Measurements from ENCODE around the gene VDR.
"Not testable (repeated sequence)": the region's sequence is repeated elsewhere in the genome, so short reads cannot be mapped to it uniquely, and the experiment has no call there.

Gene VDR

DNA sequence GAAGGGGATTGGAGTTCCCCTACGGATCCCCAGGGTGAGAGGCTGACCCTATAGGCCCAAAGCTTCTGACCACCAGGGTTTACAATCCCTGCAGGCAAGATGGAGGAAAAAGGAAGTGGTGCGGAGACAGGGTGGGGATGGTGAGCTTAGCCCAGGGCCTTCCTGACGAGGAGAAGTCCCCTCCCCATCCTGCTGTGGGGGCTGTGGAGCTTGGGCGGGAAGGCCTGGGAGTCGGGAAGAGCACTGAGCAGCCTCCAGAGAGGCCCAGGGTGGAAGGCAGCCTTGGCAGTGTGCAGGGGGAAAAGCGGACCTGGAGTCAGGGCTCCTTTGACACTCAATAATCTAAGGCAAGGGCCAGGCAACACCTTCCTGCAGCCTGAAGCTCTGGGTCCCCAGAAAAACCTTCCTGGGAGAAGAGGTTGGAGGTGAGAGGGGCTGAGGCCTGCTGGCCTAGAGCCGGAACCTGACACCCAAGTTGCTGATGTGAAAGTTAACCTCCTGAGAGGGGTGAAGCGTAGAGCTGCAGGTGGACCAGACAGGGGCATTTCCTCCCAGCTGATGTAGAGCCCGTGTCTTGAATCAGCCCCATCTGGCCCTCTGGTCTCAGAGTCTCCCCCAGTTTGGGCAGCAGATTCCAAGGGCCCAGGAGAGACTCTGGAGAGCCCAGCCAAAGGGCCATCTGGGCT lies 91.1 kb downstream of the VDR start:
- DNase-seq, result peak; percentile 40
- peaks cover 22 to 50% of the 10 kb centered on the region in 2 donors for H3K36me3 Mint-ChIP-seq

DNA sequence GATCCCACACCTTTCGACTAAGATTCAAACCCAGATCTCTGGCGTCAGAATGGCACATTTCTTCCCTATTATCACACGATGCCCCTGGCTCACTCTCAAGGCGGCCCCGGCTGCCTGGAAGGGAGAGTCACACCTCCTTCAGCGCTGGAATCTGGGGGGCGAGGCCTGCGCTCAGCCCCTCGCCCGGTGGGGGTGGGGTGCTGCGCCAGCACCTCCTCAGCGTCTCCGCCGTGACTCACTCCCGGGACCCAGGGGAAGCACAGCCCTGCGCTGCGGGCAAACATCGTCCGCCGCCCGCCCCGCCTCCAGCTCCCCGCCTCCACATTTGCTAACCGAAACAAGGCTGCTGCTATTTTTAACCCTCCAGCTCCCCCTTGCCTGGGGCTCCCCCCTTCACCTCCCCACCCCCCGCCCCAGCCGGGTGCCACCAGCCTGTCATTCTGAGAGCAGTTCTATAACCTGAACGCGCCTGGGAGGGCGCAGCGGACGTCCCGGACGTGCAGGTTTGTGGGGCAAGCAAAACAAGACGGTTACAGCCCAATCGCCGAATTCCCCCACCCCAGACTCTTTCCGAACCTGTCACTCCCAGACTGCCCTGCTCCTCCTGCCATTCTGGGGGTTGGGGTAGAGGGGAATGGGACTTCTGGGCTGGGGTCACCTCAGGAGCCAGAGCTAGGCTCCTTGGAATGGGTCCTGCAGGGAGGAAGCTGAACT lies 91.8 kb downstream of the VDR start:
- peak; percentile 94 for DNase-seq
- Mint-ChIP-seq H3K4me1 (peaks cover 72 to 93% of the 10 kb centered on the region in 2 donors), H3K27ac (peak overlapping the region; percentile 99), H3K9me3 (peaks cover 0 to 5% of the 10 kb centered on the region in 2 donors), H3K36me3 (peaks cover 22 to 45% of the 10 kb centered on the region in 2 donors), H3K4me3 (peak overlapping the region; percentile 78 to 80), H3K27me3 (no peaks in the 10 kb centered on the region)
- ATAC-seq (replicated peaks), result peak; percentile 75 to 84

More for the DNA sequence above, 91.1 kb downstream of the VDR start:
- ATAC-seq (replicated peaks), result peak; percentile 35 to 38
- Mint-ChIP-seq H3K4me1 (peaks cover 72 to 93% of the 10 kb centered on the region in 2 donors), H3K9me3 (peaks cover 0 to 5% of the 10 kb centered on the region in 2 donors), H3K27me3 (no peaks in the 10 kb centered on the region), H3K27ac (peak overlapping the region; percentile 99), H3K4me3 (peak overlapping the region; percentile 78 to 80)

- Mint-ChIP-seq H3K27ac (peak overlapping the region; percentile 99), H3K9me3 (peaks cover 0 to 5% of the 10 kb centered on the region in 2 donors), H3K36me3 (peaks cover 25 to 44% of the 10 kb centered on the region in 2 donors), H3K4me3 (peak overlapping the region; percentile 78 to 80), H3K4me1 (peaks cover 71 to 93% of the 10 kb centered on the region in 2 donors), H3K27me3 (no peaks in the 10 kb centered on the region)
- DNase-seq, result peak; percentile 66
- ATAC-seq (replicated peaks), result peak; percentile 27 to 37
Observed at GRCh38 chr12:47811581-47812484, 93.0 kb downstream of the VDR start.

- no peak for ATAC-seq (replicated peaks)
Observed at GRCh38 chr12:47811072-47811396, 93.8 kb downstream of the VDR start.

DNA sequence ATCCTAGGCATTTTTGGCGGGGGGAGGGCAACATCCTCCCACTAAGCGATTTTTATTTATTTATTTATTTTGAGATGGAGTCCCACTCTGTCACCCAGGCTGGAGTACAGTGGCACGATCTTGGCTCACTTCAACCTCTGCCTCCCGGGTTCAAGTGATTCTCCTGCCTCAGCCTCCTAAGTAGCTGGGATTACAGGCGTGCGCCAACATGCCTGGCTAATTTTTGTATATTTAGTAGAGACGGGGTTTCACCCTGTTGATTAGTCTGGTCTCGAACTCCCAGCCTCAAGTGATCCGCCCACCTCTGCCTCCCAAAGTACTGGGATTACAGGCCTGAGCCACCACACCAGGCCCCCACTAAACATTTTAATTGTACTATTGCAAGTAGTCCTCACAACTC lies 95.3 kb downstream of the VDR start:
- peaks cover 26 to 38% of the 10 kb centered on the region in 2 donors for H3K36me3 Mint-ChIP-seq
- not testable (repeated sequence) for H3K9me3 Mint-ChIP-seq, H3K4me3 Mint-ChIP-seq

More at GRCh38 chr12:47811072-47811396, 93.8 kb downstream of the VDR start:
- no peak for DNase-seq
- Mint-ChIP-seq H3K4me3 (peak overlapping the region; percentile 78 to 80), H3K27me3 (no peaks in the 10 kb centered on the region), H3K9me3 (peaks cover 0 to 5% of the 10 kb centered on the region in 2 donors), H3K36me3 (peaks cover 23 to 38% of the 10 kb centered on the region in 2 donors), H3K27ac (peak overlapping the region; percentile 99), H3K4me1 (peaks cover 72 to 93% of the 10 kb centered on the region in 2 donors)

GRCh38 chr12:47808574-47809365 lies 96.0 kb downstream of the VDR start:
- no peak for DNase-seq
- H3K4me1 Mint-ChIP-seq, result peaks cover 75 to 97% of the 10 kb centered on the region in 2 donors
- H3K27me3 Mint-ChIP-seq, result no peaks in the 10 kb centered on the region
- H3K36me3 Mint-ChIP-seq, result peaks cover 20 to 38% of the 10 kb centered on the region in 2 donors
- ATAC-seq (replicated peaks), result no peak
- peak overlapping the region; percentile 73 to 77 for H3K4me3 Mint-ChIP-seq
- H3K9me3 Mint-ChIP-seq, result no peaks in the 10 kb centered on the region
- peak overlapping the region; percentile 98 for H3K27ac Mint-ChIP-seq

More for the DNA sequence above, 95.3 kb downstream of the VDR start:
- H3K4me1 Mint-ChIP-seq, result peaks cover 81 to 97% of the 10 kb centered on the region in 2 donors
- peak overlapping the region; percentile 99 for H3K27ac Mint-ChIP-seq
- not testable (repeated sequence) for DNase-seq; ATAC-seq (replicated peaks); H3K27me3 Mint-ChIP-seq

- no peaks in the 10 kb centered on the region for H3K9me3 Mint-ChIP-seq
- H3K4me3 Mint-ChIP-seq, result peak overlapping the region; percentile 73 to 77
- H3K27ac Mint-ChIP-seq, result peak overlapping the region; percentile 98
- ATAC-seq (replicated peaks) (peak; percentile 50 to 56), DNase-seq (peak; percentile 81)
- peaks cover 16 to 39% of the 10 kb centered on the region in 2 donors for H3K36me3 Mint-ChIP-seq
- H3K27me3 Mint-ChIP-seq, result no peaks in the 10 kb centered on the region
- H3K4me1 Mint-ChIP-seq, result peaks cover 76 to 97% of the 10 kb centered on the region in 2 donors
Observed at GRCh38 chr12:47808050-47808449, 96.7 kb downstream of the VDR start.

DNA sequence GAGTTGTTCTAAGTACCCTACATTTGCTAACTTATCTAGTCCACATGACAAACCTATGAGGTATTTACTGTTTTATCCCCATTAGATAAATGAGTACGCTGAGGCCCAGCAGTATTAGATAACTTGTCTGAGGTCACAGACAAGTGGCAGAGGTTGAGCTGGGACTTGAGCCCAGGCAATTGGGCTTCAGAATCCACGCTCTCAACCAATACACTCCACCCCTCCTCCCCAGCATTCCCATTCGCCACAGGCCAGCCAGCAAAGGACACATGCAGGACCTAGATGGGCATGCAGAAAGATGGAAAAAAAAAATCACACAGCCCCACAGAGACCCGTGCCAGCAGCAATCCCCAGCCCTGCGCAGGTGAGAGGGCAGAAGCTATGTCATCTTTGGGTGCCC lies 97.5 kb downstream of the VDR start:
- H3K36me3 Mint-ChIP-seq, result peaks cover 19 to 44% of the 10 kb centered on the region in 2 donors
- no peak for DNase-seq
- no peaks in the 10 kb centered on the region for H3K27me3 Mint-ChIP-seq
- peak overlapping the region; percentile 11 to 77 for H3K4me3 Mint-ChIP-seq
- H3K9me3 Mint-ChIP-seq, result no peaks in the 10 kb centered on the region
- peak overlapping the region; percentile 98 for H3K27ac Mint-ChIP-seq
- no peak for ATAC-seq (replicated peaks)
- peaks cover 79 to 97% of the 10 kb centered on the region in 2 donors for H3K4me1 Mint-ChIP-seq

GRCh38 chr12:47805417-47805816 lies 99.4 kb downstream of the VDR start:
- ATAC-seq (replicated peaks) (no peak), DNase-seq (no peak)
- Mint-ChIP-seq H3K4me3 (peak overlapping the region; percentile 5 to 26), H3K9me3 (no peaks in the 10 kb centered on the region), H3K36me3 (peaks cover 26 to 59% of the 10 kb centered on the region in 2 donors), H3K27ac (peak overlapping the region; percentile 72), H3K27me3 (no peaks in the 10 kb centered on the region), H3K4me1 (peaks cover 73 to 97% of the 10 kb centered on the region in 2 donors)

DNA sequence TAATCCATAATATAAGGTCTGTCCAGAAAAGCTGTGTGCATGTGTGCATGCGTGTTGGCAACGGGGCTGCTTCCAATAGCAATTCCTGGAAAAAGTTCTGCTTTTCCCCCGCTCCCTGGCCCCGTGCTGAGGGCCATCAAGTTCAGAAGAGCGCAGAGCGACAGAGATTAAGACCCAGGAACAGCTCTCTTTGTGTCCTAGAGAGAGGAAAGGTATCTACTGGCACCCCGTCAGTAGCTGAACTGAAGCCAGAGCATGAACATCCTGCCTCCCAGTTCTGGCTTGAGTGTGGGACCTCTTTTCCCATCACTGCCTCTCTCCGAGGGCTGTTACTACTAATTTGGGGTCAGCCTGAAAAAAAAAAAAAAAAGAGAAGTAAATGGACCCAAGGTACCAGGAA lies 100.6 kb downstream of the VDR start:
- no peaks in the 10 kb centered on the region for H3K9me3 Mint-ChIP-seq
- H3K27me3 Mint-ChIP-seq, result no peaks in the 10 kb centered on the region
- H3K36me3 Mint-ChIP-seq, result peaks cover 28 to 60% of the 10 kb centered on the region in 2 donors
- ATAC-seq (replicated peaks), result no peak
- no peak for DNase-seq
- peaks cover 76 to 92% of the 10 kb centered on the region in 2 donors for H3K4me1 Mint-ChIP-seq
- H3K4me3 Mint-ChIP-seq, result no peak overlapping the region
- peak overlapping the region; percentile 83 for H3K27ac Mint-ChIP-seq

DNA sequence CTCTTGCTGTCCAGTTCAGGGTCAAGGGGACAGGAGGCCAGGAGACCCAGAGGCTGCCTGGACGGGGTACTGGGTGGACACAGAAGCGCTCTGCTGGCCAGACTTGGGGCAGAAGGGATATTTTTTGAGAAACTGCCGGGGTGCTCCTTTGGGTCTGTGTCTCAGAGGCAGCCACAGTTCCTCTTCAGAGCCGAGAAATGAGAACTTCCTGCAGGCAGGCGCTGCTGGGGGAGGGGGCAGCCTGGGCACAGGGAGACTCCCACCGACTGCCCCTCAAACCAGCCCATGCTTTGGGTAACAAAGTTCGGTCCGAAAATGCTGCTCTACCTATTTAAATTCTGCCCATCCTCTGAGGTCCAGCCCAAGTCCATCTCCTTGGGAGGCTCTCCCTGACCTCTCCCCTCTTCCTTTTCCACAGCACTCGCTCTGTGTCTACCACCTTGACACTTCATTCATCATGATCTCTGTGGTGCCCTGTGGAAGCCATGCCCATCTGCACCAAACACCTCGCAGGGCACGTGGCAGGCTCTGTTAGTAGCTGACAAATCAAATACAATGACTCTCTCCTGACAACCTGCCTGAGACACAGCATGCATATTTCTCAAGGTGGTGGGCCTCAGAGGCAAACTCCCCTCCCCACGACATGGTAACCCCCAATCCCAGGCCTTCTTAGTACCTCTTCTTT lies 101.5 kb downstream of the VDR start:
- DNase-seq, result no peak
- H3K36me3 Mint-ChIP-seq, result peaks cover 31 to 63% of the 10 kb centered on the region in 2 donors
- peak in 1 of 2 donors; percentile 40 for ATAC-seq (replicated peaks)

GRCh38 chr12:47802312-47802711 lies 102.5 kb downstream of the VDR start:
- ATAC-seq (replicated peaks) (peak in 1 of 2 donors; percentile 14), DNase-seq (no peak)
- peaks cover 39 to 63% of the 10 kb centered on the region in 2 donors for H3K36me3 Mint-ChIP-seq
- peak overlapping the region; percentile 25 to 63 for H3K4me3 Mint-ChIP-seq
- peak overlapping the region; percentile 89 for H3K27ac Mint-ChIP-seq
- H3K9me3 Mint-ChIP-seq, result no peaks in the 10 kb centered on the region
- peaks cover 63 to 87% of the 10 kb centered on the region in 2 donors for H3K4me1 Mint-ChIP-seq
- H3K27me3 Mint-ChIP-seq, result no peaks in the 10 kb centered on the region

More for the DNA sequence above, 101.5 kb downstream of the VDR start:
- Mint-ChIP-seq H3K4me3 (peak overlapping the region; percentile 10 to 65), H3K27ac (peak overlapping the region; percentile 83), H3K4me1 (peaks cover 69 to 87% of the 10 kb centered on the region in 2 donors), H3K27me3 (no peaks in the 10 kb centered on the region), H3K9me3 (no peaks in the 10 kb centered on the region)

DNA sequence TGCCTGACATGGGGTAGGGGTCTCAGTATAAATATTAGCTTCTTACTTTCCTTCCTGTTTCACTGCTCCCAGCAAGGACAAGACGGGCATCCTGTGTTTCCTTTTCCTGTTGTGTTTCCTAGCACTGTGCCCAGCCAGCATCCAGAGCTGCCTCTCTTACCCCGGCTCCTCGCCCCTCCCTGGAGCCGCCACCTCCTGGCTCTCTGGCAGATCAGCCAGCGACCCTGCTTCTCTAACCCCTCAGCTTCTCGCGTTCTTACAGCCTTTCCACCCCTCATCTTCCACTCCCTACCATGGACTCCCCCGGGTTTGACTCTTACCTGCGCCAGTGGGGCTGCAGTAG lies 102.9 kb downstream of the VDR start:
- no peak for ATAC-seq (replicated peaks)
- H3K27me3 Mint-ChIP-seq, result no peaks in the 10 kb centered on the region
- H3K27ac Mint-ChIP-seq, result peak overlapping the region; percentile 89
- peaks cover 60 to 84% of the 10 kb centered on the region in 2 donors for H3K4me1 Mint-ChIP-seq
- no peaks in the 10 kb centered on the region for H3K9me3 Mint-ChIP-seq
- no peak for DNase-seq
- peak overlapping the region; percentile 25 to 63 for H3K4me3 Mint-ChIP-seq
- peaks cover 38 to 62% of the 10 kb centered on the region in 2 donors for H3K36me3 Mint-ChIP-seq
